Motor neuron (in vitro differentiated cells): Measurements from ENCODE around the gene PCDHGA11. TPM values are rescaled to one million over a fixed set of nuclear protein-coding genes. Genes with fewer than 3 reads are reported as not detected.
"Not testable (repeated sequence)": the region's sequence is repeated elsewhere in the genome, so short reads cannot be mapped to it uniquely, and the experiment has no call there.

ENCODE experiments used
- ATAC-seq, 8 experiments: fragments of 200-7000 bp; cut with Tn5 transposase; replicated peaks in 6 of 8; 2 replicates each; pipeline ENCODE4 v1.8.0; 2021; ENCODE audit warnings: mild to moderate bottlenecking in 8 of 8, moderate library complexity in 8 of 8
- H3K27ac ChIP-seq, 2 donors: fragments of 250-450 bp; sonication (Bioruptor Pico); 2 replicates each; pipeline ENCODE4 v1.9.0; 2021; ENCODE audit warnings: antibody characterized with exemption in 2 of 2, mild to moderate bottlenecking in 2 of 2, moderate library complexity in 1 of 2
- H3K4me1 ChIP-seq, 2 donors: fragments of 250-450 bp; sonication (Bioruptor Pico); replicated peaks in 1 of 2; 2 replicates each; pipeline ENCODE4 v1.6.1; 2021; ENCODE audit warnings: antibody characterized with exemption in 2 of 2, mild to moderate bottlenecking in 2 of 2, moderate library complexity in 1 of 2
- H3K4me3 ChIP-seq, 5 donors: fragments of 250-450 bp; sonication (Bioruptor Pico); 2 replicates each; pipeline ENCODE4 v1.9.0; 2021; ENCODE audit warnings: antibody characterized with exemption in 5 of 5, mild to moderate bottlenecking in 5 of 5, moderate library complexity in 4 of 5
- WGBS, 10 experiments: fragments of 450-650 bp; shearing (Covaris generic); methylation state at CpG; one replicate each; pipeline ENCODE4 v1.0.0; 2022; 5-methylcytosine and 5-hydroxymethylcytosine counted together
- in situ Hi-C, 9 experiments: fragments of 400-800 bp; cut with MboI; loops; one replicate each; pipeline ENCODE4 v1.15.0; 2021; ENCODE audit warnings: low sequenced_read_pairs in 9 of 9, low pct_unique_long_range_greater_than_20kb in 2 of 9; ENCODE audit not compliant: unreplicated experiment in 9 of 9
- total RNA-seq, 8 experiments: library from RNA; unstranded; fragments of 300-600 nt; gene quantifications; 2 replicates each; pipeline versions ENCODE4 v1.2.3 to v1.2.4, GENCODE V29; 2022

The PCDHGA11 gene
- total RNA-seq, 8 experiments from 2014 or later, result 1.3 to 8.8 (median 3.8) TPM

- Histone ChIP-seq H3K4me1 (peaks cover 11 to 15% of the 10 kb centered on the region in 2 donors), H3K4me3 (peak overlapping the region in 3 of 5 donors; percentile 11 to 72 (median 45)), H3K27ac (no peak overlapping the region)
- in situ Hi-C loops, result loop anchor here in 7 of 9 experiments (10.0 to 25.0 kb wide), 4 partner anchors 115 to 155 kb away; no protein-coding TSS in a partner anchor
- ATAC-seq, result no peak
- WGBS, 10 experiments, result 0 to 100% (median 94%) methylated on average over 1 to 27 of the region's 64 CpGs; no CpG with 5 or more reads in 3 of the 10 experiments
These were observed 11.1 kb upstream of the PCDHGA11 start for GRCh38 chr5:141409598-141410306.

GRCh38 chr5:141411575-141411974 is 9.3 kb upstream of the PCDHGA11 start:
- 57 to 100% (median 95%) methylated on average over 1 to 3 of the region's 3 CpGs; no CpG with 5 or more reads in 1 of the 10 experiments for WGBS, 10 experiments
- peak overlapping the region in 3 of 5 donors; percentile 18 to 24 (median 23) for H3K4me3 ChIP-seq
- in situ Hi-C loops, result loop anchor here in 6 of 9 experiments (10.0 to 25.0 kb wide), 3 partner anchors 126 to 153 kb away; no protein-coding TSS in a partner anchor
- H3K27ac ChIP-seq, result no peak overlapping the region
- no peak for ATAC-seq
- peaks cover 11 to 15% of the 10 kb centered on the region in 2 donors for H3K4me1 ChIP-seq

- WGBS, 10 experiments, result 6 to 93% (median 62%) methylated on average over 3 to 26 of the region's 31 CpGs; no CpG with 5 or more reads in 2 of the 10 experiments
- peak within 1 kb of the TSS in 4 of 5 donors; percentile 15 to 40 (median 24) for H3K4me3 ChIP-seq
- H3K4me1 ChIP-seq, result peaks cover 11 to 15% of the 10 kb centered on the region in 2 donors
- H3K27ac ChIP-seq, result no peak within 1 kb of the TSS
- peak in 5 of 8 experiments; percentile 27 to 60 (median 56) for ATAC-seq
- in situ Hi-C loops, result loop anchor here in 6 of 9 experiments (10.0 to 25.0 kb wide), 3 partner anchors 124 to 152 kb away; no protein-coding TSS in a partner anchor
These were observed 7.9 kb upstream of the PCDHGA11 start, which contains the start of gene PCDHGA10 for GRCh38 chr5:141412854-141413539. Gene PCDHGA10 (plus strand): TSS chr5:141412987. CDS start chr5:141413176, 189 bp downstream.

GRCh38 chr5:141413540-141414069 is 7.2 kb upstream of the PCDHGA11 start:
- no peak overlapping the region for H3K27ac ChIP-seq
- WGBS, 10 experiments, result 14 to 97% (median 65%) methylated on average over 2 to 18 of the region's 25 CpGs; no CpG with 5 or more reads in 1 of the 10 experiments

GRCh38 chr5:141414548-141415274 is 6.1 kb upstream of the PCDHGA11 start:
- ATAC-seq, H3K4me3 ChIP-seq, H3K4me1 ChIP-seq, H3K27ac ChIP-seq: not testable (repeated sequence)
- in situ Hi-C loops, result loop anchor here in 6 of 9 experiments (10.0 to 25.0 kb wide), 3 partner anchors 123 to 150 kb away; no protein-coding TSS in a partner anchor
- WGBS, 10 experiments, result 29 to 97% (median 88%) methylated on average over 1 to 7 of the region's 46 CpGs; no CpG with 5 or more reads in 6 of the 10 experiments

More at GRCh38 chr5:141413540-141414069, 7.2 kb upstream of the PCDHGA11 start:
- in situ Hi-C loops, result loop anchor here in 6 of 9 experiments (10.0 to 25.0 kb wide), 3 partner anchors 124 to 151 kb away; no protein-coding TSS in a partner anchor
- peaks cover 9 to 15% of the 10 kb centered on the region in 2 donors for H3K4me1 ChIP-seq
- peak in 1 of 8 experiments; percentile 8 for ATAC-seq
- peak overlapping the region in 2 of 5 donors; percentile 25 to 40 for H3K4me3 ChIP-seq

- not testable (repeated sequence) for ATAC-seq, H3K4me3 ChIP-seq, H3K4me1 ChIP-seq, H3K27ac ChIP-seq
- 50 to 100% (median 93%) methylated on average over 1 to 9 of the region's 24 CpGs for WGBS, 10 experiments
- in situ Hi-C loops, result loop anchor here in 6 of 9 experiments (10.0 to 25.0 kb wide), 3 partner anchors 122 to 150 kb away; no protein-coding TSS in a partner anchor
These were observed 5.6 kb upstream of the PCDHGA11 start for GRCh38 chr5:141415275-141415618.

GRCh38 chr5:141417494-141418172 is 3.2 kb upstream of the PCDHGA11 start, which contains the start of gene PCDHGB7:
Gene PCDHGB7 (plus strand): TSS chr5:141417677. CDS start chr5:141417860, 183 bp downstream.
- in situ Hi-C loops, result loop anchor here in 6 of 9 experiments (10.0 to 25.0 kb wide), 3 partner anchors 120 to 147 kb away; no protein-coding TSS in a partner anchor
- peak within 1 kb of the TSS; percentile 3 to 32 (median 25) for H3K4me3 ChIP-seq
- not testable (repeated sequence) for H3K4me1 ChIP-seq
- H3K27ac ChIP-seq, result peak within 1 kb of the TSS in 1 of 2 donors; percentile 59
- ATAC-seq, result peak; percentile 56 to 98 (median 86)
- 0 to 57% (median 31%) methylated on average over 1 to 15 of the region's 47 CpGs for WGBS, 10 experiments

- Histone ChIP-seq H3K4me1 (no peaks in the 10 kb centered on the region), H3K27ac (no peak overlapping the region), H3K4me3 (no peak overlapping the region)
- ATAC-seq, result no peak
- in situ Hi-C loops, result loop anchor here in 6 of 9 experiments (10.0 to 25.0 kb wide), 3 partner anchors 118 to 146 kb away; no protein-coding TSS in a partner anchor
- 48 to 98% (median 89%) methylated on average over 5 to 41 of the region's 74 CpGs; no CpG with 5 or more reads in 3 of the 10 experiments for WGBS, 10 experiments
These were observed 1.6 kb upstream of the PCDHGA11 start for GRCh38 chr5:141419074-141419880.

- no peak for ATAC-seq
- in situ Hi-C loops, result loop anchor here in 5 of 9 experiments (25.0 kb wide), 2 partner anchors 116 to 141 kb away; no protein-coding TSS in a partner anchor
- 11 to 93% (median 38%) methylated on average over 2 to 12 of the region's 13 CpGs; no CpG with 5 or more reads in 3 of the 10 experiments for WGBS, 10 experiments
These were observed 621 bp downstream of the PCDHGA11 start for GRCh38 chr5:141421489-141421855.

GRCh38 chr5:141422742-141423291 is 2.0 kb downstream of the PCDHGA11 start:
- 7 to 100% (median 97%) methylated on average over 3 to 11 of the region's 42 CpGs; no CpG with 5 or more reads in 4 of the 10 experiments for WGBS, 10 experiments
- Histone ChIP-seq H3K27ac (no peak overlapping the region), H3K4me3 (no peak overlapping the region), H3K4me1 (no peaks in the 10 kb centered on the region)
- ATAC-seq, result no peak
- in situ Hi-C loops, result loop anchor here in 5 of 9 experiments (25.0 kb wide), 2 partner anchors 114 to 139 kb away; no protein-coding TSS in a partner anchor

More at GRCh38 chr5:141421489-141421855, 621 bp downstream of the PCDHGA11 start:
- Histone ChIP-seq H3K4me1 (no peaks in the 10 kb centered on the region), H3K27ac (no peak overlapping the region), H3K4me3 (no peak overlapping the region)
